PC-3 (cell line): Measurements from ENCODE around the gene GPATCH3. TPM values are rescaled to one million over a fixed set of nuclear protein-coding genes. Genes with fewer than 3 reads are reported as not detected.

ENCODE experiments used
- ATAC-seq: fragments of 200-7000 bp; cut with Tn5 transposase; 2 replicates; pipeline ENCODE4 v1.9.1; 2020; ENCODE audit warnings: mild to moderate bottlenecking, moderate library complexity
- BruUV-seq: library from RNA; stranded (reverse); fragments of 400-500 nt; replicated peaks from 2 replicates; lab custom pipeline; 2021; lab: Mats Ljungman, UMichigan
- CTCF ChIA-PET: fragments of 300-600 bp; sonication (Branson Sonifier 250); formaldehyde crosslinking; loops from one replicate; lab custom pipeline; 2022; ENCODE audit warnings: antibody characterized with exemption; lab: Charles Lee
- POLR2A ChIA-PET: fragments of 300-600 bp; sonication (Branson Sonifier 250); formaldehyde crosslinking; loops from one replicate; lab custom pipeline; 2022; ENCODE audit warnings: antibody characterized with exemption; ENCODE audit not compliant: unreplicated experiment; lab: Charles Lee
- DNase-seq: peaks from one replicate; pipeline ENCODE4 v3.0.0-alpha.2; 2015
- H2AFZ ChIP-seq: fragments of 300-600 bp; sonication (generic); 2 replicates; pipeline ENCODE4 v1.6.0; 2016; ENCODE audit warnings: antibody characterized with exemption, low read length
- H3F3A ChIP-seq: fragments of 300-600 bp; sonication (generic); one replicate; pipeline ENCODE4 v1.6.0; 2017; ENCODE audit warnings: antibody characterized with exemption, low read length, control low read depth, mild to moderate bottlenecking; ENCODE audit not compliant: unreplicated experiment
- H3K27ac ChIP-seq: fragments of 300-600 bp; sonication (generic); 2 replicates; pipeline ENCODE4 v1.5.1; 2016; ENCODE audit warnings: mild to moderate bottlenecking, low read length
- H3K27me3 ChIP-seq: fragments of 300-600 bp; sonication (generic); 2 replicates; pipeline ENCODE4 v1.6.1; 2016; ENCODE audit warnings: low read length, mixed read lengths
- H3K36me3 ChIP-seq: fragments of 300-600 bp; sonication (generic); 2 replicates; pipeline ENCODE4 v1.6.1; 2016; ENCODE audit warnings: low read depth, mixed run types, low read length, mixed read lengths
- H3K4me1 ChIP-seq: fragments of 300-600 bp; sonication (generic); 2 replicates; pipeline ENCODE4 v1.5.1; 2016; ENCODE audit warnings: low read length; ENCODE audit not compliant: insufficient read depth
- H3K4me2 ChIP-seq: fragments of 300-600 bp; sonication (generic); 2 replicates; pipeline ENCODE4 v1.6.0; 2016; ENCODE audit warnings: low read length
- H3K4me3 ChIP-seq: fragments of 300-600 bp; sonication (generic); 2 replicates; pipeline ENCODE4 v1.5.1; 2016; ENCODE audit warnings: mild to moderate bottlenecking, low read length, mixed read lengths
- H3K79me2 ChIP-seq: fragments of 300-600 bp; sonication (generic); 2 replicates; pipeline ENCODE4 v1.6.1; 2017; ENCODE audit warnings: low read length, mixed read lengths
- H3K9ac ChIP-seq: fragments of 300-600 bp; sonication (generic); 2 replicates; pipeline ENCODE4 v1.6.0; 2016; ENCODE audit warnings: mild to moderate bottlenecking, low read length
- H3K9me2 ChIP-seq: fragments of 300-600 bp; sonication (generic); replicated peaks from 2 replicates; pipeline ENCODE4 v1.6.1; 2016; ENCODE audit warnings: mixed run types, low read length, mixed read lengths
- H3K9me3 ChIP-seq: fragments of 300-600 bp; sonication (generic); 2 replicates; pipeline ENCODE4 v1.6.1; 2016; ENCODE audit warnings: low read length, mixed read lengths
- H4K20me1 ChIP-seq: fragments of 300-600 bp; sonication (generic); 2 replicates; pipeline ENCODE4 v1.6.1; 2016; ENCODE audit warnings: low read length, mixed read lengths
- EZH2 ChIP-seq: fragments of 300-600 bp; sonication (generic); IDR thresholded peaks from one replicate; pipeline ENCODE4 v1.6.1; 2017; ENCODE audit warnings: antibody characterized with exemption, mild to moderate bottlenecking, low read length; ENCODE audit not compliant: unreplicated experiment
- EZH2phosphoT487 ChIP-seq: fragments of 300-600 bp; sonication (generic); IDR thresholded peaks from 2 replicates; pipeline ENCODE4 v1.6.1; 2018; ENCODE audit warnings: mild to moderate bottlenecking, antibody characterized with exemption, low read length, borderline replicate concordance
- intact Hi-C: fragments of 100-400 bp; cut with micrococcal nuclease; formaldehyde crosslinking; loops from 2 replicates; pipeline ENCODE4 v1.9.0; 2023
- total RNA-seq: library from RNA; depleted of rRNA; stranded (reverse); fragments of >200 nt; gene quantifications from 2 replicates; pipeline ENCODE4 v1.2.3, GENCODE V29; 2014
- TF ChIP-seq, protein P1 (sequence below): fragments of 300-600 bp; sonication (generic); conservative IDR thresholded peaks from 2 replicates; pipeline ENCODE4 v1.5.1; 2017; ENCODE audit warnings: antibody characterized with exemption, low read depth, mild to moderate bottlenecking, low read length

The GPATCH3 gene
- total RNA-seq, 1 experiment from 2014 or later = 18.8 TPM

DNA sequence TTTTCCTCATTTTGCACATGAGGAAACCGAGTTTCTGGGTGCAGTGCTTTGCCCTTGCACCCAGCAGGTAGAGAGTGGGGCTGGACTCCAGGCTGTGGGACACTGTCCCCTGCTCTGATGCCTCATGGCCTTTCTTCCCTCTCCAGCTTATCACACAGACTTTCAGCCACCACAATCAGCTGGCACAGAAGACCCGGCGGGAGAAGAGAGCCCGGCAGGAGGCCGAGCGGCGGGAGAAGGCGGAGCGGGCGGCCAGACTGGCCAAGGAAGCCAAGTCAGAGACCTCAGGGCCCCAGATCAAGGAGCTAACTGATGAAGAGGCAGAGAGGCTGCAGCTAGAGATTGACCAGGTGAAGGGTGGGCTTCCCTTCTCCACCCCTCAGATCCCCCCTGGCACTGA is 41.0 kb upstream of the GPATCH3 start:
- POLR2A ChIA-PET = no interaction called here
- no peak for ATAC-seq
- H3K79me2 ChIP-seq = peaks cover 36% of the 10 kb centered on the region
- H3K4me1 ChIP-seq = no peaks in the 10 kb centered on the region
- H4K20me1 ChIP-seq = no peaks in the 10 kb centered on the region
- H3K9me3 ChIP-seq = no peaks in the 10 kb centered on the region
- TF ChIP-seq, protein P1, sequence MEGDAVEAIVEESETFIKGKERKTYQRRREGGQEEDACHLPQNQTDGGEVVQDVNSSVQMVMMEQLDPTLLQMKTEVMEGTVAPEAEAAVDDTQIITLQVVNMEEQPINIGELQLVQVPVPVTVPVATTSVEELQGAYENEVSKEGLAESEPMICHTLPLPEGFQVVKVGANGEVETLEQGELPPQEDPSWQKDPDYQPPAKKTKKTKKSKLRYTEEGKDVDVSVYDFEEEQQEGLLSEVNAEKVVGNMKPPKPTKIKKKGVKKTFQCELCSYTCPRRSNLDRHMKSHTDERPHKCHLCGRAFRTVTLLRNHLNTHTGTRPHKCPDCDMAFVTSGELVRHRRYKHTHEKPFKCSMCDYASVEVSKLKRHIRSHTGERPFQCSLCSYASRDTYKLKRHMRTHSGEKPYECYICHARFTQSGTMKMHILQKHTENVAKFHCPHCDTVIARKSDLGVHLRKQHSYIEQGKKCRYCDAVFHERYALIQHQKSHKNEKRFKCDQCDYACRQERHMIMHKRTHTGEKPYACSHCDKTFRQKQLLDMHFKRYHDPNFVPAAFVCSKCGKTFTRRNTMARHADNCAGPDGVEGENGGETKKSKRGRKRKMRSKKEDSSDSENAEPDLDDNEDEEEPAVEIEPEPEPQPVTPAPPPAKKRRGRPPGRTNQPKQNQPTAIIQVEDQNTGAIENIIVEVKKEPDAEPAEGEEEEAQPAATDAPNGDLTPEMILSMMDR = no peak
- no peak for TF ChIP-seq EZH2phosphoT487
- TF ChIP-seq EZH2 = no peak
- intact Hi-C loops = no loop called here
- H3K4me3 ChIP-seq = no peak overlapping the region
- H3K27me3 ChIP-seq = no peaks in the 10 kb centered on the region
- BruUV-seq = no TSS peak
- peaks cover 51% of the 10 kb centered on the region for H3K36me3 ChIP-seq
- H3K4me2 ChIP-seq = no peak overlapping the region
- CTCF ChIA-PET = interaction anchor here (0.5 kb wide), 1 partner anchor 616 kb away, joined by 3 read pairs; no protein-coding TSS in a partner anchor
- DNase-seq = no peak
- no peak overlapping the region for H3K27ac ChIP-seq
- no peaks in the 10 kb centered on the region for H3K9me2 ChIP-seq
- no peak overlapping the region for H2AFZ ChIP-seq
- H3F3A ChIP-seq = no peaks in the 10 kb centered on the region
- no peak overlapping the region for H3K9ac ChIP-seq

GRCh38 chr1:26938659-26939025 is 38.4 kb upstream of the GPATCH3 start:
- no peaks in the 10 kb centered on the region for H3K9me3 ChIP-seq
- H3F3A ChIP-seq = no peaks in the 10 kb centered on the region
- H3K9me2 ChIP-seq = no peaks in the 10 kb centered on the region
- ChIA-PET CTCF (no interaction called here), POLR2A (no interaction called here)
- TF ChIP-seq EZH2phosphoT487 (no peak), EZH2 (no peak)
- TF ChIP-seq, protein P1 = no peak
- intact Hi-C loops = no loop called here
- peaks cover 52% of the 10 kb centered on the region for H3K79me2 ChIP-seq
- peaks cover 44% of the 10 kb centered on the region for H3K36me3 ChIP-seq
- no peak overlapping the region for H2AFZ ChIP-seq
- H3K27me3 ChIP-seq = no peaks in the 10 kb centered on the region
- H4K20me1 ChIP-seq = 0 out of 2 replicates have a peak, but pooled peaks cover 6% of the 10 kb centered on the region
- BruUV-seq = no TSS peak
- H3K4me2 ChIP-seq = no peak overlapping the region
- ATAC-seq (no peak), DNase-seq (no peak)
- no peaks in the 10 kb centered on the region for H3K4me1 ChIP-seq
- H3K9ac ChIP-seq = no peak overlapping the region
- no peak overlapping the region for H3K27ac ChIP-seq
- H3K4me3 ChIP-seq = no peak overlapping the region

GRCh38 chr1:26938004-26938658 is 37.9 kb upstream of the GPATCH3 start:
- Histone ChIP-seq H3K4me3 (no peak overlapping the region), H3K4me1 (no peaks in the 10 kb centered on the region), H3K27me3 (no peaks in the 10 kb centered on the region), H3K9ac (no peak overlapping the region), H3K79me2 (peaks cover 55% of the 10 kb centered on the region), H3K9me2 (no peaks in the 10 kb centered on the region), H3F3A (no peaks in the 10 kb centered on the region), H3K27ac (no peak overlapping the region), H4K20me1 (0 out of 2 replicates have a peak, but pooled peaks cover 6% of the 10 kb centered on the region), H3K9me3 (no peaks in the 10 kb centered on the region), H3K4me2 (no peak overlapping the region), H2AFZ (no peak overlapping the region), H3K36me3 (peaks cover 40% of the 10 kb centered on the region)
- ATAC-seq (no peak), DNase-seq (no peak)
- CTCF ChIA-PET = no interaction called here
- BruUV-seq = no TSS peak
- intact Hi-C loops = no loop called here
- TF ChIP-seq EZH2phosphoT487 = no peak
- TF ChIP-seq, protein P1 = no peak
- TF ChIP-seq EZH2 = no peak
- POLR2A ChIA-PET = no interaction called here
